ENCODE measurements around the gene SIRT5.

GRCh38 chr6:13574149-13574570, 241 bp upstream of the SIRT5 start:
- TF ChIP-seq SP3 (tag by site-specific recombination; IDR thresholded peaks at IDR 0.05) (no peak), YY1 (tag by site-specific recombination; IDR thresholded peaks at IDR 0.05) (no peak), ZNF121 (tag by site-specific recombination; IDR thresholded peaks at IDR 0.05) (no peak), ZBTB10 (tag by site-specific recombination; IDR thresholded peaks at IDR 0.05) (no peak), ZNF701 (tag by site-specific recombination; IDR thresholded peaks at IDR 0.05) (no peak)
- TF ChIP-seq, protein P1, sequence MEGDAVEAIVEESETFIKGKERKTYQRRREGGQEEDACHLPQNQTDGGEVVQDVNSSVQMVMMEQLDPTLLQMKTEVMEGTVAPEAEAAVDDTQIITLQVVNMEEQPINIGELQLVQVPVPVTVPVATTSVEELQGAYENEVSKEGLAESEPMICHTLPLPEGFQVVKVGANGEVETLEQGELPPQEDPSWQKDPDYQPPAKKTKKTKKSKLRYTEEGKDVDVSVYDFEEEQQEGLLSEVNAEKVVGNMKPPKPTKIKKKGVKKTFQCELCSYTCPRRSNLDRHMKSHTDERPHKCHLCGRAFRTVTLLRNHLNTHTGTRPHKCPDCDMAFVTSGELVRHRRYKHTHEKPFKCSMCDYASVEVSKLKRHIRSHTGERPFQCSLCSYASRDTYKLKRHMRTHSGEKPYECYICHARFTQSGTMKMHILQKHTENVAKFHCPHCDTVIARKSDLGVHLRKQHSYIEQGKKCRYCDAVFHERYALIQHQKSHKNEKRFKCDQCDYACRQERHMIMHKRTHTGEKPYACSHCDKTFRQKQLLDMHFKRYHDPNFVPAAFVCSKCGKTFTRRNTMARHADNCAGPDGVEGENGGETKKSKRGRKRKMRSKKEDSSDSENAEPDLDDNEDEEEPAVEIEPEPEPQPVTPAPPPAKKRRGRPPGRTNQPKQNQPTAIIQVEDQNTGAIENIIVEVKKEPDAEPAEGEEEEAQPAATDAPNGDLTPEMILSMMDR (tag by site-specific recombination; IDR thresholded peaks at IDR 0.05): no peak

Data from HEK293 (cell line).